K562 (cell line): ENCODE results near the gene ATG13. TPM values are rescaled to one million over a fixed set of nuclear protein-coding genes. Genes with fewer than 3 reads are reported as not detected.

ENCODE experiments used
- CHD1 ChIP-seq: fragments of 200-600 bp; sonication (generic); IDR thresholded peaks from one replicate; pipeline ENCODE4 v1.6.1; 2012; ENCODE audit warnings: mild to moderate bottlenecking, moderate library complexity, low read length, inconsistent platforms
- GABPB2 ChIP-seq: fragments of 250-450 bp; sonication (Bioruptor Pico); conservative IDR thresholded peaks from 2 replicates; pipeline ENCODE4 v1.5.1; 2021; ENCODE audit warnings: mild to moderate bottlenecking
- HNRNPK ChIP-seq: fragments of 200-400 bp; formaldehyde crosslinking; IDR thresholded peaks from one replicate; pipeline ENCODE4 v1.6.1; 2018; ENCODE audit warnings: mild to moderate bottlenecking, low read depth, low read length; ENCODE audit not compliant: poor library complexity, severe bottlenecking
- PCBP2 ChIP-seq: fragments of 200-400 bp; formaldehyde crosslinking; IDR thresholded peaks from 2 replicates; pipeline ENCODE4 v1.6.1; 2018; ENCODE audit warnings: low read length, low read depth, mild to moderate bottlenecking, moderate library complexity; ENCODE audit not compliant: poor library complexity, severe bottlenecking
- PTTG1 ChIP-seq: fragments of 450-650 bp; IDR thresholded peaks from 2 replicates; pipeline ENCODE4 v1.6.1; 2016; ENCODE audit warnings: low read depth, mild to moderate bottlenecking, missing genetic modification characterization, missing compliant biosample characterization
- SMAD2 ChIP-seq: fragments of 150-350 bp; IDR thresholded peaks from 2 replicates; pipeline ENCODE4 v1.6.1; 2014; ENCODE audit warnings: low read depth, mild to moderate bottlenecking, low read length
- TCFL5 ChIP-seq: fragments of 250-450 bp; sonication (Bioruptor Pico); conservative IDR thresholded peaks from 2 replicates; pipeline ENCODE4 v1.6.1; 2021; ENCODE audit warnings: mild to moderate bottlenecking, moderate library complexity, matching md5 sums
- ZNF174 ChIP-seq: fragments of 250-450 bp; sonication (Bioruptor Pico); IDR thresholded peaks from 2 replicates; pipeline ENCODE4 v1.4.0; 2020; ENCODE audit warnings: mild to moderate bottlenecking
- ZNF23 ChIP-seq: fragments of 250-450 bp; sonication (Bioruptor Pico); IDR thresholded peaks from 2 replicates; pipeline ENCODE4 v1.4.0; 2020; ENCODE audit warnings: mild to moderate bottlenecking
- ZNF507 ChIP-seq: conservative IDR thresholded peaks from 2 replicates; pipeline ENCODE4 v1.6.1; 2017; ENCODE audit warnings: missing genetic modification characterization, missing compliant biosample characterization
- ZNF561 ChIP-seq: fragments of 450-650 bp; formaldehyde crosslinking; conservative IDR thresholded peaks from 2 replicates; pipeline ENCODE4 v1.4.0; 2020; ENCODE audit warnings: mild to moderate bottlenecking, moderate library complexity
- ZNF76 ChIP-seq: fragments of 250-450 bp; sonication (Bioruptor Pico); IDR thresholded peaks from 2 replicates; pipeline ENCODE4 v1.4.0; 2020; ENCODE audit warnings: mild to moderate bottlenecking, moderate library complexity, borderline replicate concordance
- polyA plus RNA-seq, 8 experiments: library from polyadenylated mRNA; depleted of rRNA in 4 of 8; stranded (reverse) in 5 of 8; unstranded in 3 of 8; fragments of >200 nt; fragmentation: Nextera tagmentation in 2 of 8; fragmentation: Illumina TruSeq in 1 of 8; extraction: Ambion mirVana in 2 of 8; extraction: Trizol in 1 of 8; gene quantifications; 2 replicates each; pipeline versions ENCODE4 v1.2.1 to v1.2.3, GENCODE V29; 2011 to 2014; ENCODE audit warnings: inconsistent platforms in 1 of 8, missing spikeins in 1 of 8
- total RNA-seq, 7 experiments: library from RNA; depleted of rRNA in 6 of 7; stranded (reverse); fragments of >200 nt in 6 of 7; fragmentation: Illumina TruSeq in 2 of 7; extraction: Trizol in 2 of 7; gene quantifications; 2 replicates each; pipeline versions ENCODE4 v1.2.1 to v1.2.3, GENCODE V29; 2011 to 2021; ENCODE audit warnings: low replicate concordance in 1 of 7
- TF ChIP-seq, protein P1 (sequence below), 2 experiments: IDR thresholded peaks; 2 replicates each; pipeline ENCODE4 v1.6.1; 2012; ENCODE audit warnings: improper control_type of control experiment in 2 of 2, low read depth in 2 of 2, low read length in 2 of 2, borderline replicate concordance in 1 of 2
- TF ChIP-seq, protein P2 (sequence below): sonication (generic); formaldehyde crosslinking; IDR thresholded peaks from 2 replicates; pipeline ENCODE4 v1.8.0; 2022; ENCODE audit warnings: mild to moderate bottlenecking, missing genetic modification reagents
- TF ChIP-seq, protein P3 (sequence below): sonication (generic); formaldehyde crosslinking; IDR thresholded peaks from 2 replicates; pipeline ENCODE4 v1.8.0; 2023; ENCODE audit warnings: mild to moderate bottlenecking, missing genetic modification reagents
- TF ChIP-seq, protein P4 (sequence below): fragments of 250-450 bp; sonication (Bioruptor Pico); IDR thresholded peaks from 2 replicates; pipeline ENCODE4 v1.5.0; 2021
- TF ChIP-seq, protein P5 (sequence below): fragments of 200-800 bp; sonication (Bioruptor generic); IDR thresholded peaks from 2 replicates; pipeline ENCODE4 v1.6.1; 2017; ENCODE audit warnings: missing genetic modification characterization, missing compliant biosample characterization
- TF ChIP-seq, protein P6 (sequence below): fragments of 450-650 bp; IDR thresholded peaks from 2 replicates; pipeline ENCODE4 v1.7.0; 2016; ENCODE audit warnings: borderline replicate concordance

Gene ATG13
- total and polyA plus RNA-seq, 9 of the 15 experiments (the other 6 are each of a cell fraction or from before 2014, with no cell fraction given) = 13.1 to 61.5 (median 36.5) TPM

DNA sequence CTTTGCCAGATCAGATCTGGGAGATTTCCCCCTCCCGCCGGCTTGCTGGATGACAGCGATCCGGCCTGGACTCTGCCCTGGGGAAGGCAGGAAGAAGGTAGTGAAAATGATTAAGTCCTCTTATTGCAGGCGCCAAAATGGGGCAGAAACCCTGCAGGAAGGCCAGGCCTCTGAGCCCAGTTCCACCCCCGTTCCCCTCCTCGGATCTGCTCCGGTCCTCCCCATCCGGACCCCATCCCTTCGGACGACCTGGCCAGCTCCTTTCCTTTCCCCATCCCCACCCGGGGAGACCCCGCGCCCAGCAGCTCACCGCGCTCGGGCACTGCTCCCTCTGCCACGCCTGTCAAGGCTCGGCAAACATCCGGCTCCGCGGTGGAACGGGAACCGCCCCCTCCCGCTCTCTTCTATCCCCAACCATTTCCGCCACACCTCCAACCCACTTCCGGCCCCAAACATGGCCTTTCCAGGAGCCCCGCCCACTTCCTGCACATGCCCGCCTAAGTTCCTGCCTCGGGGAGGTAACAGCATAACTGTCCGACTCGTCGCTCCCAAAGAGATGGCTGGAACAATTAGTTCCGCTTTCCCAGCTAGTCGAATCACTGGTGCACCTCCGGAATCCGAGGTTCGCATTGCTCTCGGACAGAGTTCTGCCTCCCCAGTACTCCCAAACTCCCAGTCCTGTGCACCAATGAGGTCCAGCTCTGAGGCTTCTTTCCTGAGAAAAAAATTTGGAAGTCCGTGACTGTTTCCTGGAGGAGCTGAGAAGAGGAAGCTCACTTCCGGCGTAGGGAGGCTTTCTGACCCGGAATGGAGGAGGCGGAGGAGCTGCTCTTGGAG is 83.1 kb downstream of the ATG13 start, which contains the start of the genes ARHGAP1 and ZNF408 (continued):
- TF ChIP-seq, protein P1, sequence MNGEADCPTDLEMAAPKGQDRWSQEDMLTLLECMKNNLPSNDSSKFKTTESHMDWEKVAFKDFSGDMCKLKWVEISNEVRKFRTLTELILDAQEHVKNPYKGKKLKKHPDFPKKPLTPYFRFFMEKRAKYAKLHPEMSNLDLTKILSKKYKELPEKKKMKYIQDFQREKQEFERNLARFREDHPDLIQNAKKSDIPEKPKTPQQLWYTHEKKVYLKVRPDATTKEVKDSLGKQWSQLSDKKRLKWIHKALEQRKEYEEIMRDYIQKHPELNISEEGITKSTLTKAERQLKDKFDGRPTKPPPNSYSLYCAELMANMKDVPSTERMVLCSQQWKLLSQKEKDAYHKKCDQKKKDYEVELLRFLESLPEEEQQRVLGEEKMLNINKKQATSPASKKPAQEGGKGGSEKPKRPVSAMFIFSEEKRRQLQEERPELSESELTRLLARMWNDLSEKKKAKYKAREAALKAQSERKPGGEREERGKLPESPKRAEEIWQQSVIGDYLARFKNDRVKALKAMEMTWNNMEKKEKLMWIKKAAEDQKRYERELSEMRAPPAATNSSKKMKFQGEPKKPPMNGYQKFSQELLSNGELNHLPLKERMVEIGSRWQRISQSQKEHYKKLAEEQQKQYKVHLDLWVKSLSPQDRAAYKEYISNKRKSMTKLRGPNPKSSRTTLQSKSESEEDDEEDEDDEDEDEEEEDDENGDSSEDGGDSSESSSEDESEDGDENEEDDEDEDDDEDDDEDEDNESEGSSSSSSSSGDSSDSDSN (IDR thresholded peaks at IDR 0.05; ENCODE audit: borderline replicate concordance in 1 of 2, low read depth in 2 of 2, low read length in 2 of 2) = no peak
- TF ChIP-seq PTTG1 (tag) = no peak
- peak; percentile 35; the same call in 1 of the 2 replicates for TF ChIP-seq ZNF76 (CRISPR knock-in tag)
- TF ChIP-seq GABPB2 (CRISPR knock-in tag) = no peak
- TF ChIP-seq, protein P2, sequence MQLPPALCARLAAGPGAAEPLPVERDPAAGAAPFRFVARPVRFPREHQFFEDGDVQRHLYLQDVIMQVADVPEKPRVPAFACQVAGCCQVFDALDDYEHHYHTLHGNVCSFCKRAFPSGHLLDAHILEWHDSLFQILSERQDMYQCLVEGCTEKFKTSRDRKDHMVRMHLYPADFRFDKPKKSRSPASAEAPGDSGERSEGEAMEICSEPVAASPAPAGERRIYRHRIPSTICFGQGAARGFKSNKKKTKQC (CRISPR knock-in tag) = peak; percentile 48; the same call in 1 of the 2 replicates
- TF ChIP-seq, protein P3, sequence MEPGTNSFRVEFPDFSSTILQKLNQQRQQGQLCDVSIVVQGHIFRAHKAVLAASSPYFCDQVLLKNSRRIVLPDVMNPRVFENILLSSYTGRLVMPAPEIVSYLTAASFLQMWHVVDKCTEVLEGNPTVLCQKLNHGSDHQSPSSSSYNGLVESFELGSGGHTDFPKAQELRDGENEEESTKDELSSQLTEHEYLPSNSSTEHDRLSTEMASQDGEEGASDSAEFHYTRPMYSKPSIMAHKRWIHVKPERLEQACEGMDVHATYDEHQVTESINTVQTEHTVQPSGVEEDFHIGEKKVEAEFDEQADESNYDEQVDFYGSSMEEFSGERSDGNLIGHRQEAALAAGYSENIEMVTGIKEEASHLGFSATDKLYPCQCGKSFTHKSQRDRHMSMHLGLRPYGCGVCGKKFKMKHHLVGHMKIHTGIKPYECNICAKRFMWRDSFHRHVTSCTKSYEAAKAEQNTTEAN (CRISPR knock-in tag) = no peak
- TF ChIP-seq HNRNPK = no peak
- TF ChIP-seq, protein P4, sequence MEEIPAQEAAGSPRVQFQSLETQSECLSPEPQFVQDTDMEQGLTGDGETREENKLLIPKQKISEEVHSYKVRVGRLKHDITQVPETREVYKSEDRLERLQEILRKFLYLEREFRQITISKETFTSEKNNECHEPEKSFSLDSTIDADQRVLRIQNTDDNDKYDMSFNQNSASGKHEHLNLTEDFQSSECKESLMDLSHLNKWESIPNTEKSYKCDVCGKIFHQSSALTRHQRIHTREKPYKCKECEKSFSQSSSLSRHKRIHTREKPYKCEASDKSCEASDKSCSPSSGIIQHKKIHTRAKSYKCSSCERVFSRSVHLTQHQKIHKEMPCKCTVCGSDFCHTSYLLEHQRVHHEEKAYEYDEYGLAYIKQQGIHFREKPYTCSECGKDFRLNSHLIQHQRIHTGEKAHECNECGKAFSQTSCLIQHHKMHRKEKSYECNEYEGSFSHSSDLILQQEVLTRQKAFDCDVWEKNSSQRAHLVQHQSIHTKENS (CRISPR knock-in tag) = no peak
- TF ChIP-seq ZNF561 (CRISPR knock-in tag) = no peak
- TF ChIP-seq, protein P5, sequence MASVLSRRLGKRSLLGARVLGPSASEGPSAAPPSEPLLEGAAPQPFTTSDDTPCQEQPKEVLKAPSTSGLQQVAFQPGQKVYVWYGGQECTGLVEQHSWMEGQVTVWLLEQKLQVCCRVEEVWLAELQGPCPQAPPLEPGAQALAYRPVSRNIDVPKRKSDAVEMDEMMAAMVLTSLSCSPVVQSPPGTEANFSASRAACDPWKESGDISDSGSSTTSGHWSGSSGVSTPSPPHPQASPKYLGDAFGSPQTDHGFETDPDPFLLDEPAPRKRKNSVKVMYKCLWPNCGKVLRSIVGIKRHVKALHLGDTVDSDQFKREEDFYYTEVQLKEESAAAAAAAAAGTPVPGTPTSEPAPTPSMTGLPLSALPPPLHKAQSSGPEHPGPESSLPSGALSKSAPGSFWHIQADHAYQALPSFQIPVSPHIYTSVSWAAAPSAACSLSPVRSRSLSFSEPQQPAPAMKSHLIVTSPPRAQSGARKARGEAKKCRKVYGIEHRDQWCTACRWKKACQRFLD = no peak; the same call in 1 of the 2 replicates
- no peak for TF ChIP-seq ZNF174 (CRISPR knock-in tag)
- TF ChIP-seq ZNF23 (CRISPR knock-in tag) = no peak
- peak; percentile 40 for TF ChIP-seq CHD1
- TF ChIP-seq ZNF507 (tag) = no peak
- no peak for TF ChIP-seq PCBP2
- no peak for TF ChIP-seq SMAD2
- TF ChIP-seq, protein P6, sequence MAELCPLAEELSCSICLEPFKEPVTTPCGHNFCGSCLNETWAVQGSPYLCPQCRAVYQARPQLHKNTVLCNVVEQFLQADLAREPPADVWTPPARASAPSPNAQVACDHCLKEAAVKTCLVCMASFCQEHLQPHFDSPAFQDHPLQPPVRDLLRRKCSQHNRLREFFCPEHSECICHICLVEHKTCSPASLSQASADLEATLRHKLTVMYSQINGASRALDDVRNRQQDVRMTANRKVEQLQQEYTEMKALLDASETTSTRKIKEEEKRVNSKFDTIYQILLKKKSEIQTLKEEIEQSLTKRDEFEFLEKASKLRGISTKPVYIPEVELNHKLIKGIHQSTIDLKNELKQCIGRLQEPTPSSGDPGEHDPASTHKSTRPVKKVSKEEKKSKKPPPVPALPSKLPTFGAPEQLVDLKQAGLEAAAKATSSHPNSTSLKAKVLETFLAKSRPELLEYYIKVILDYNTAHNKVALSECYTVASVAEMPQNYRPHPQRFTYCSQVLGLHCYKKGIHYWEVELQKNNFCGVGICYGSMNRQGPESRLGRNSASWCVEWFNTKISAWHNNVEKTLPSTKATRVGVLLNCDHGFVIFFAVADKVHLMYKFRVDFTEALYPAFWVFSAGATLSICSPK = no peak
- TF ChIP-seq TCFL5 (CRISPR knock-in tag) = no peak
